ENCODE measurements around the gene RMI1.
A peak's percentile ranks its signal among the peaks of the same experiment; 100 is the strongest.

Gene RMI1

GRCh38 chr9:83975300-83975699, 5.3 kb upstream of the RMI1 start:
- in situ Hi-C loops (cut with HindIII; ENCODE audit: low sequenced_read_pairs): no loop called here
- no peak overlapping the region for H3K4me3 ChIP-seq (ENCODE audit: low read depth, low read length)
- no peak for DNase-seq (ENCODE audit: low read depth)
- TF ChIP-seq CTCF (IDR thresholded peaks at IDR 0.05; ENCODE audit: low read depth, low read length, missing control alignments): no peak

GRCh38 chr9:83976372-83976771, 4.2 kb upstream of the RMI1 start:
- no peak for TF ChIP-seq CTCF (IDR thresholded peaks at IDR 0.05; ENCODE audit: low read depth, low read length, missing control alignments)
- no peak overlapping the region for H3K4me3 ChIP-seq (ENCODE audit: low read depth, low read length)
- DNase-seq (ENCODE audit: low read depth): no peak
- in situ Hi-C loops (cut with HindIII; ENCODE audit: low sequenced_read_pairs): no loop called here

GRCh38 chr9:83977196-83977595, 3.4 kb upstream of the RMI1 start:
- peak overlapping the region; percentile 99 for H3K4me3 ChIP-seq (ENCODE audit: low read depth, low read length)

GRCh38 chr9:83978992-83979811, 1.4 kb upstream of the RMI1 start:
- DNase-seq (ENCODE audit: low read depth): peak; percentile 50
- no peak for TF ChIP-seq CTCF (IDR thresholded peaks at IDR 0.05; ENCODE audit: low read depth, low read length, missing control alignments)
- in situ Hi-C loops (cut with HindIII; ENCODE audit: low sequenced_read_pairs): no loop called here
- H3K4me3 ChIP-seq (ENCODE audit: low read depth, low read length): peak overlapping the region; percentile 99

More at GRCh38 chr9:83977196-83977595, 3.4 kb upstream of the RMI1 start:
- in situ Hi-C loops (cut with HindIII; ENCODE audit: low sequenced_read_pairs): no loop called here
- no peak for TF ChIP-seq CTCF (IDR thresholded peaks at IDR 0.05; ENCODE audit: low read depth, low read length, missing control alignments)
- no peak for DNase-seq (ENCODE audit: low read depth)

GRCh38 chr9:83979812-83980394, 702 bp upstream of the RMI1 start, which contains the start of gene HNRNPK:
HNRNPK (minus strand) TSS chr9:83980215; CDS start chr9:83978252, 1,963 bp downstream.
- peak within 1 kb of the TSS; percentile 99 for H3K4me3 ChIP-seq (ENCODE audit: low read depth, low read length)
- in situ Hi-C loops (cut with HindIII; ENCODE audit: low sequenced_read_pairs): no loop called here
- TF ChIP-seq CTCF (IDR thresholded peaks at IDR 0.05; ENCODE audit: low read depth, low read length, missing control alignments): no peak

GRCh38 chr9:83981126-83981871, 694 bp downstream of the RMI1 start:
- no peak for TF ChIP-seq CTCF (IDR thresholded peaks at IDR 0.05; ENCODE audit: low read depth, low read length, missing control alignments)
- DNase-seq (ENCODE audit: low read depth): no peak
- H3K4me3 ChIP-seq (ENCODE audit: low read depth, low read length): peak overlapping the region; percentile 99
- in situ Hi-C loops (cut with HindIII; ENCODE audit: low sequenced_read_pairs): no loop called here

More at GRCh38 chr9:83979812-83980394, 702 bp upstream of the RMI1 start, which contains the start of gene HNRNPK:
- peak; percentile 96 for DNase-seq (ENCODE audit: low read depth)

Data from astrocyte of the cerebellum (primary cell).